Stimulated activated CD8-positive, alpha-beta memory T cell treated with anti-CD3 and anti-CD28 coated beads, Interleukin-15, amount 100 ng/mL, for 48 hours (primary cell): Measurements from ENCODE around the gene CCL15.
"Not testable (repeated sequence)": the region's sequence is repeated elsewhere in the genome, so short reads cannot be mapped to it uniquely, and the experiment has no call there.

Experiments
- DNase-seq, 2 donors: peaks; one replicate each; pipeline ENCODE4 v3.0.0-alpha.2; 2020; ENCODE audit warnings: low read depth in 2 of 2

The CCL15 gene

GRCh38 chr17:36001110-36001771 lies at the start of gene CCL15:
Gene CCL15 (minus strand): TSS chr17:36001553. CDS start chr17:36001492, 61 bp downstream.
- no peak for DNase-seq

- DNase-seq, result no peak
These were observed 48.3 kb upstream of the CCL15 start for GRCh38 chr17:36049643-36050042.

GRCh38 chr17:36048066-36048465 lies 46.7 kb upstream of the CCL15 start:
- no peak for DNase-seq

- no peak for DNase-seq
These were observed 34.9 kb upstream of the CCL15 start for GRCh38 chr17:36036235-36036634.

- DNase-seq, result no peak
These were observed 32.8 kb upstream of the CCL15 start for GRCh38 chr17:36034127-36034526.

- DNase-seq, result no peak
These were observed 29.6 kb upstream of the CCL15 start for GRCh38 chr17:36030956-36031355.

- DNase-seq, result no peak
These were observed 26.4 kb upstream of the CCL15 start for GRCh38 chr17:36027761-36028160.

- no peak for DNase-seq
These were observed 22.9 kb upstream of the CCL15 start for GRCh38 chr17:36024106-36024869.

GRCh38 chr17:36019423-36019822 lies 18.1 kb upstream of the CCL15 start:
- DNase-seq, result no peak

GRCh38 chr17:36017799-36018198 lies 16.4 kb upstream of the CCL15 start, which contains the start of gene CCL23:
Gene CCL23 (minus strand): TSS chr17:36017972. CDS start chr17:36017897, 75 bp downstream.
- DNase-seq, result no peak

GRCh38 chr17:36016555-36016954 lies 15.2 kb upstream of the CCL15 start:
- DNase-seq, result no peak

GRCh38 chr17:36015895-36016294 lies 14.5 kb upstream of the CCL15 start:
- not testable (repeated sequence) for DNase-seq

GRCh38 chr17:36014946-36015345 lies 13.6 kb upstream of the CCL15 start:
- DNase-seq, result no peak

GRCh38 chr17:36011201-36011600 lies 9.8 kb upstream of the CCL15 start:
- no peak for DNase-seq

- DNase-seq, result no peak
These were observed 7.8 kb upstream of the CCL15 start for GRCh38 chr17:36008998-36009665.

GRCh38 chr17:36004594-36005108 lies 3.3 kb upstream of the CCL15 start:
- DNase-seq, result no peak

GRCh38 chr17:36002631-36003030 lies 1.3 kb upstream of the CCL15 start:
- no peak for DNase-seq

GRCh38 chr17:36001862-36002603 lies 680 bp upstream of the CCL15 start:
- no peak for DNase-seq

- no peak for DNase-seq
These were observed 632 bp downstream of the CCL15 start for GRCh38 chr17:36000732-36001109.

- DNase-seq, result no peak
These were observed 2.6 kb downstream of the CCL15 start for GRCh38 chr17:35998756-35999155.

- no peak for DNase-seq
These were observed 3.3 kb downstream of the CCL15 start for GRCh38 chr17:35998018-35998545.
